Neural cell (in vitro differentiated cells): ENCODE data around the gene YEATS4.

ENCODE experiments used
- EZH2 ChIP-seq: fragments of 200-600, 300-800 bp; shearing (Covaris generic), sonication (generic); IDR thresholded peaks from 2 replicates; pipeline ENCODE4 v1.6.1; 2014; ENCODE audit warnings: antibody characterized with exemption, low read length, borderline replicate concordance, mild to moderate bottlenecking; ENCODE audit not compliant: insufficient read depth, poor library complexity, severe bottlenecking
- POLR2AphosphoS5 ChIP-seq: IDR thresholded peaks from 2 replicates; pipeline ENCODE4 v1.6.1; 2012
- RAD21 ChIP-seq: fragments of 450-650 bp; conservative IDR thresholded peaks from 2 replicates; pipeline ENCODE4 v1.6.1; 2014; ENCODE audit warnings: antibody characterized with exemption, mild to moderate bottlenecking, moderate library complexity
- TF ChIP-seq, protein P1 (sequence below): fragments of 450-650 bp; IDR thresholded peaks from 2 replicates; pipeline ENCODE4 v1.5.1; 2014; ENCODE audit warnings: antibody characterized with exemption, mild to moderate bottlenecking, moderate library complexity; ENCODE audit not compliant: poor library complexity, severe bottlenecking

DNA sequence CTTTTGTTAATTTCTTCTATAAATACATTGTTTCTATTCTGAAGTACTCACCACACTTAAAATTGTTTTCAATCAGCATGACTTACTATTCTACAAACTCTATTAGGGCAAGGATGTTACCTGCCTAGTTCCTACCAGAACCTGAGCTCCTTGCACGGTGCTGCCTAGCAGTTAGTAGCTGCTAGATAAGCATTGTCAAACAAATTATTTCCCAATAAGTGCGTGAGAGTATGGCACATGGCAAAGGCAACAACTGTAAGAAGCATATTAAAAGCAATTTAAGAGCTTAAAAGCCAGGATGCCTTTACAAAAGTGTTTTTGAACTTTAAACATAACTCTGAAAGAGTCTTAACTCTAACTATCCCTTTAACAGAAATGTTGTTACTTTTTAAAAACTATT, 19.5 kb upstream of the YEATS4 start:
- TF ChIP-seq, protein P1, sequence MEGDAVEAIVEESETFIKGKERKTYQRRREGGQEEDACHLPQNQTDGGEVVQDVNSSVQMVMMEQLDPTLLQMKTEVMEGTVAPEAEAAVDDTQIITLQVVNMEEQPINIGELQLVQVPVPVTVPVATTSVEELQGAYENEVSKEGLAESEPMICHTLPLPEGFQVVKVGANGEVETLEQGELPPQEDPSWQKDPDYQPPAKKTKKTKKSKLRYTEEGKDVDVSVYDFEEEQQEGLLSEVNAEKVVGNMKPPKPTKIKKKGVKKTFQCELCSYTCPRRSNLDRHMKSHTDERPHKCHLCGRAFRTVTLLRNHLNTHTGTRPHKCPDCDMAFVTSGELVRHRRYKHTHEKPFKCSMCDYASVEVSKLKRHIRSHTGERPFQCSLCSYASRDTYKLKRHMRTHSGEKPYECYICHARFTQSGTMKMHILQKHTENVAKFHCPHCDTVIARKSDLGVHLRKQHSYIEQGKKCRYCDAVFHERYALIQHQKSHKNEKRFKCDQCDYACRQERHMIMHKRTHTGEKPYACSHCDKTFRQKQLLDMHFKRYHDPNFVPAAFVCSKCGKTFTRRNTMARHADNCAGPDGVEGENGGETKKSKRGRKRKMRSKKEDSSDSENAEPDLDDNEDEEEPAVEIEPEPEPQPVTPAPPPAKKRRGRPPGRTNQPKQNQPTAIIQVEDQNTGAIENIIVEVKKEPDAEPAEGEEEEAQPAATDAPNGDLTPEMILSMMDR = no peak
- TF ChIP-seq EZH2 = no peak
- TF ChIP-seq RAD21 = no peak
- no peak for TF ChIP-seq POLR2AphosphoS5
